Measurements from ENCODE around the gene TRMU.
"Not testable (repeated sequence)": the region's sequence is repeated elsewhere in the genome, so short reads cannot be mapped to it uniquely, and the experiment has no call there.

TRMU gene

GRCh38 chr22:46392137-46392844 is 56.8 kb downstream of the TRMU start:
- DNase-seq, result no peak

- DNase-seq, result no peak
Observed at GRCh38 chr22:46393873-46394272, 58.4 kb downstream of the TRMU start.

GRCh38 chr22:46394622-46395021 is 59.1 kb downstream of the TRMU start:
- DNase-seq, result no peak

GRCh38 chr22:46395145-46395544 is 59.6 kb downstream of the TRMU start:
- DNase-seq, result no peak

- not testable (repeated sequence) for DNase-seq
Observed at GRCh38 chr22:46397049-46397448, 61.5 kb downstream of the TRMU start.

- DNase-seq, result no peak
Observed at GRCh38 chr22:46397514-46397913, 62.0 kb downstream of the TRMU start.

GRCh38 chr22:46397951-46398350 is 62.4 kb downstream of the TRMU start:
- DNase-seq, result no peak

GRCh38 chr22:46399251-46400024 is 63.9 kb downstream of the TRMU start:
- no peak for DNase-seq

- DNase-seq, result no peak
Observed at GRCh38 chr22:46401370-46401769, 65.9 kb downstream of the TRMU start.

- no peak for DNase-seq
Observed at GRCh38 chr22:46402505-46402904, 67.0 kb downstream of the TRMU start.

- DNase-seq, result not testable (repeated sequence)
Observed at GRCh38 chr22:46403880-46404279, 68.4 kb downstream of the TRMU start.

GRCh38 chr22:46405901-46406300 is 70.4 kb downstream of the TRMU start:
- DNase-seq, result no peak

GRCh38 chr22:46406349-46406748 is 70.8 kb downstream of the TRMU start:
- DNase-seq, result no peak

GRCh38 chr22:46406791-46407190 is 71.3 kb downstream of the TRMU start:
- DNase-seq, result no peak

Measured in activated CD4-positive, alpha-beta T cell treated with anti-CD3 and anti-CD28 coated beads for 4 hours (primary cell).